Heart left ventricle (tissue), 13 donors: ENCODE data around the gene CENPVL2.
"Not testable (repeated sequence)": the region's sequence is repeated elsewhere in the genome, so short reads cannot be mapped to it uniquely, and the experiment has no call there.

Experiments
- CTCF ChIP-seq, 12 donors: fragments of 200-600 bp; sonication (generic) in 4 of 12; IDR thresholded peaks; one replicate each; pipeline versions ENCODE4 v1.5.0 to v1.8.0; 2018 to 2022; ENCODE audit warnings: antibody characterized with exemption in 12 of 12, mild to moderate bottlenecking in 5 of 12
- POLR2A ChIP-seq, 2 donors: fragments of 450-650 bp; IDR thresholded peaks; one replicate each; pipeline ENCODE4 v1.6.1; 2017; ENCODE audit warnings: antibody characterized with exemption in 2 of 2, mild to moderate bottlenecking in 2 of 2, moderate library complexity in 2 of 2
- donor health status: ischemic (EF 13 %, LVEDD 7.1; RV severe dilation, severe dysfunction).
- donor health status: DM: no; HTN: yes; CAD: no.
- donor health status: DM: no; HTN: no; CAD: no.
- donor health status: ischemic (EF 25% LVEDD 6.9; RV normal size, moderate dysfunction).
- donor health status: ischemic (EF 25% LVEDD 5.7; RV mildly dilated, moderate dysfunction).
- donor health status: ischemic (EF 35%, LVEDD 5.7; RV mildly dilated, moderate dysfunction).
- donor health status: nonischemic (EF 11% LVEDD 7.7; RV severe dilation, severe dysfunction).
- donor health status: DM: yes; HTN: yes; CAD: no.
- donor health status: PGD.
- donor health status: ischemic (EF 29% LVEDD 5.4; RV normal size, mild dysfunction).
- donor health status: nonischemic (EF 23%, LVEDD 6.1; RV moderate dilation, normal function).

GRCh38 chrX:51679689-51680433 is 2.8 kb downstream of the CENPVL2 start:
- TF ChIP-seq CTCF, POLR2A (IDR thresholded peaks at IDR 0.05): not testable (repeated sequence)
